B cell (primary cell): ENCODE measurements around the gene BMERB1.

Experiments
- CTCF ChIP-seq: fragments of 200-600 bp; IDR thresholded peaks from one replicate; pipeline ENCODE4 v1.8.0; 2022; ENCODE audit warnings: antibody characterized with exemption, mild to moderate bottlenecking
- EZH2 ChIP-seq: IDR thresholded peaks from 2 replicates; pipeline ENCODE4 v1.6.1; 2012; ENCODE audit warnings: borderline replicate concordance, low read depth, mild to moderate bottlenecking, moderate library complexity, low read length; ENCODE audit not compliant: insufficient read depth, poor library complexity, severe bottlenecking

- no peak for TF ChIP-seq CTCF
- TF ChIP-seq EZH2 = no peak
Observed at GRCh38 chr16:15523092-15523541, 88.7 kb downstream of the BMERB1 start.
